ENCODE measurements around the gene ARHGEF9.

DNA sequence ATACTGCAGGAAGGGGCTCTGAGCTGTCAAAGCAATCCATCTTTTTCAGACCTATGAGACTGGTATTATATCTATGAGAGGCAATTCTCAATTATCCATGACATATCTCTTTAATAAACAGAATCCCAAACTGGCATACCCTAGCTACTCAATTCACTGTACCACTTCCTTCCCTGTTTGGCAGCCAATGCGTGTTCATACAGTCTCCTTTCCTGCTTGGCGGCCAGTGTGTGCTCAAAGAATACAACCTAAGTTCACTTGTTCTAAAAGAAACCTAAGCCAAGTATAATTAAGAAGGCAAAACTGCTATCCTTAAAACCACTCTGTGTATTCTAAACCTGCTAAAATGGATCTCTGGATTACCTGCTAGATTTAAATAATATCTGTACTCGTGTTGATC lies 38.3 kb downstream of the ARHGEF9 start:
- TF ChIP-seq POLR2AphosphoS5 (IDR thresholded peaks at IDR 0.05; ENCODE audit: low read depth, low read length): no peak
- TF ChIP-seq, protein P1, sequence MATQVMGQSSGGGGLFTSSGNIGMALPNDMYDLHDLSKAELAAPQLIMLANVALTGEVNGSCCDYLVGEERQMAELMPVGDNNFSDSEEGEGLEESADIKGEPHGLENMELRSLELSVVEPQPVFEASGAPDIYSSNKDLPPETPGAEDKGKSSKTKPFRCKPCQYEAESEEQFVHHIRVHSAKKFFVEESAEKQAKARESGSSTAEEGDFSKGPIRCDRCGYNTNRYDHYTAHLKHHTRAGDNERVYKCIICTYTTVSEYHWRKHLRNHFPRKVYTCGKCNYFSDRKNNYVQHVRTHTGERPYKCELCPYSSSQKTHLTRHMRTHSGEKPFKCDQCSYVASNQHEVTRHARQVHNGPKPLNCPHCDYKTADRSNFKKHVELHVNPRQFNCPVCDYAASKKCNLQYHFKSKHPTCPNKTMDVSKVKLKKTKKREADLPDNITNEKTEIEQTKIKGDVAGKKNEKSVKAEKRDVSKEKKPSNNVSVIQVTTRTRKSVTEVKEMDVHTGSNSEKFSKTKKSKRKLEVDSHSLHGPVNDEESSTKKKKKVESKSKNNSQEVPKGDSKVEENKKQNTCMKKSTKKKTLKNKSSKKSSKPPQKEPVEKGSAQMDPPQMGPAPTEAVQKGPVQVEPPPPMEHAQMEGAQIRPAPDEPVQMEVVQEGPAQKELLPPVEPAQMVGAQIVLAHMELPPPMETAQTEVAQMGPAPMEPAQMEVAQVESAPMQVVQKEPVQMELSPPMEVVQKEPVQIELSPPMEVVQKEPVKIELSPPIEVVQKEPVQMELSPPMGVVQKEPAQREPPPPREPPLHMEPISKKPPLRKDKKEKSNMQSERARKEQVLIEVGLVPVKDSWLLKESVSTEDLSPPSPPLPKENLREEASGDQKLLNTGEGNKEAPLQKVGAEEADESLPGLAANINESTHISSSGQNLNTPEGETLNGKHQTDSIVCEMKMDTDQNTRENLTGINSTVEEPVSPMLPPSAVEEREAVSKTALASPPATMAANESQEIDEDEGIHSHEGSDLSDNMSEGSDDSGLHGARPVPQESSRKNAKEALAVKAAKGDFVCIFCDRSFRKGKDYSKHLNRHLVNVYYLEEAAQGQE (IDR thresholded peaks at IDR 0.05; ENCODE audit: insufficient read depth in 1 of 2, low read depth in 2 of 2, low read length in 2 of 2): no peak
- no peak for TF ChIP-seq TAF1 (IDR thresholded peaks at IDR 0.05; ENCODE audit: borderline replicate concordance, insufficient read depth, low read length)
- TF ChIP-seq SIN3A (IDR thresholded peaks at IDR 0.05; ENCODE audit: borderline replicate concordance, insufficient read depth, low read length): no peak
